HG02763 (cell line): ENCODE measurements around the gene SLC22A1.
"Not testable (repeated sequence)": the region's sequence is repeated elsewhere in the genome, so short reads cannot be mapped to it uniquely, and the experiment has no call there.

Experiments used
- ATAC-seq: cut with Tn5 transposase; IDR thresholded peaks from one replicate; pipeline ENCODE4 v1.9.1; 2021; ENCODE audit warnings: mild to moderate bottlenecking, moderate library complexity; ENCODE audit not compliant: unreplicated experiment

The SLC22A1 gene

DNA sequence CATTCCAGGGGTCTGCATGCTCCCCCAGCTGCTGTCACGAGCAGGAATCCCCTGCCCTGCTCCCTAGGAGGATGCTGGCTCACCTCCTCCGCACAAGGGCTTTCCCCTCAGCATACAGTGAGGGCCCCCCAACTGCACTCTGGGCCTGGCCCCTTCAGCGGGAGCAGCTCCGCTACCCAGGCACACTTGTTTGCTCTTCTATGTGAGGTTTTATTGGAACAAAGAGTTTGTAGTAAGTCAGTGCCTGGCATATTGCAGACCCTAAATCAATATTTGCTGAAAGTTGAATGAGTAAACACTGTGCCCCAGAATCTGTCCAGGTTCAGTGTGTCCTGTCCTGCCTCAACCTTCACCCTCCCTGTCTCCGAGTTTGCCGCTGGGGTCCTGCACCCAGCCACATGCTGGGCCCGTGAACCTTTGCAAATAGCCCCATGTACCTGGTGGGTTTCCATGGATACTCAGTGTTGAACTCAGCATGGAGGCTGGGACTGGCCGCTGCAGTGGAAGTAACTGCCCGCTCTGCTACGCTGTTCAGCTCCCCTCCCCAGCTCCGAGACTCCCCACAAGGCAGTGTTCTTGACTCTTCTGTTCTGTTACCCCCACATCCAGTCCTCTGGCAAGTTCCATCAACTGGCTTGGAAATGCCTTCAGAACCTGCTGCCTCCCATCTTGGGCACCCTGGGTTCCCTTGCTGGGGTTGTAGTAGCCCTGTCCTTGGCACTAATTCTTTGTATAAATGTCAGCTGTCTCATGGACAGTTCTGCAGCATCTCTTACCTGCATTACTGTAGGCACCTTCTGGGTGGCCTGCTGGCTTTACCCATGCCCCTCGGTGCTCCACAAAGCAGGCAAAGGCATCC, 15.7 kb downstream of the SLC22A1 start:
- no peak for ATAC-seq

DNA sequence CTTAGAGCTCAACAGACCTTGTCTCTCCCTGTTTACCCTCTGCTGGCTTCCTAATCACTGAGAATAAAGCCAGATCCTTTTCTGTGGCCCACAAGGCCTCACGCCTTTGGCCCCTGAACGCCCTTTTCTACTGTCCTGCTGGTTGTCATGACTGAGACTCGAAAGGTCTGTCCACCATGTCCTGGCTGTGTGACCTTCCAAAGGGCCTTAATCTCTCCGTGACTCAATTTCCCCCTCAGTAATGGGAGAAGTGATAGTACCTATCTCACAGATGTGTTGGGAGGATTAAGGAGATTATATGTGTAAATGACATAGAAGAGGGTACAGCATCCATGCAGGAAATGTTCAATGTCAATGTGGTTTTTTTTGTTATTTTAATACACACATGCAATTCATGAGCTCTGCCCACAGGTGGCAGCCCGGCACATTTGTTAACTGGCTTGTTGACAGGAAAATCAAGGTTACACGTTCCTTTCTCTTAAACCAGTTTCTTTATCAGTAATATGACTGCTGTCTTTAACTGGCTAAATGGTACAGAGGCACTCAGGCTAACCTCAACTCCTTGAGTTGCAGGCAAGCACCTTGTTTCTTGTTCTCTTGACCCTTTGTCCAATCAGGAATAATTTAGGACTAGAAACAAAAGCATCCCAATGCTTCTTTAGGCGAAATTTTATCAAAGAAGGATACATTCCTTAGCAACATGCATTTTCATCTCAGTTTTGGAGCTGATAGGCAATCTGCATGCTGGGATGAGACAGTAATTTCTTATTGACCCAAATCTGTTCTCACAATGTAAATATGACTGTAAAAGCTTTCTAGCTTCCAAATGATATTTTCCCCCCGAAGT, 16.6 kb downstream of the SLC22A1 start:
- ATAC-seq, result no peak

DNA sequence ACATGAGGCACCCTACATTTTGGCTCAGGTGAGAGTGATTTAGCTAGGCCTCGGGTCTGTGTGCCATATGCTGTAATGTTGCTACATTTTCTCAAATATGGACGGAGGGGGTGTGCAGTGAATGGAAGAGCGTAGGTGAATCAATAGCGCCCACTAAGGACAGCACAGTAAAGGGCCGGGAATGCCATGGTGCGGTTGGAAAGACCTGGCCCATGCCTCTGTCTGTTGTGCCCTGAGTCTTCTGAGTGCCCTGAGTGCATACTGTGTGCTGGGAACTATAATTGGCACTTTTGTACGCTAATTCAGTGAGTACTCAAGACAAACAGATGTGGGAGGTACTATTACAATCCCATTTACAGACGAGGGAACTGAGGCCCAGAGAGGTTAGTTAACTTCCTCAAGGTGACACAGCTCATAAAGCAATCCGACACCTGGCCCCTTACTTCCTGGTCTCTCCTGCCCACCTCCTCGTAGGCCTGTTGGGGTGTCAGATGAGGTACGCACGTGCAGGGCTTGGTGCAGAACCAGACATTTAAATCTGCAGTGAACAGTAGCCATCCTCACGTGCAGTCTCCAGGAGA, 17.3 kb downstream of the SLC22A1 start:
- no peak for ATAC-seq

DNA sequence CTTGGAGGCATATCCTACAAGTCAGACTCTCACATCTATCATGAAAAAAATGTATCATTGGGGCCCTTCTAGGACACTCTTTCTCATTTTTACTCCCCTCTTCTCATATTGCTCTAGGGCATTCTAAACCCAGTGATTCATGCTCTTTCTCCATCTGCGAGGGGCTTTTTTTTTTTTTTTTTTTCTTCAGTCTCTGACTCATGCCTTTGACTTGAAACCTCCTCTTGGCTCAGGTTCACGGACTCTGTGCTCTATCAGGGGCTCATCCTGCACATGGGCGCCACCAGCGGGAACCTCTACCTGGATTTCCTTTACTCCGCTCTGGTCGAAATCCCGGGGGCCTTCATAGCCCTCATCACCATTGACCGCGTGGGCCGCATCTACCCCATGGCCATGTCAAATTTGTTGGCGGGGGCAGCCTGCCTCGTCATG, 17.8 kb downstream of the SLC22A1 start:
- ATAC-seq, result no peak

DNA sequence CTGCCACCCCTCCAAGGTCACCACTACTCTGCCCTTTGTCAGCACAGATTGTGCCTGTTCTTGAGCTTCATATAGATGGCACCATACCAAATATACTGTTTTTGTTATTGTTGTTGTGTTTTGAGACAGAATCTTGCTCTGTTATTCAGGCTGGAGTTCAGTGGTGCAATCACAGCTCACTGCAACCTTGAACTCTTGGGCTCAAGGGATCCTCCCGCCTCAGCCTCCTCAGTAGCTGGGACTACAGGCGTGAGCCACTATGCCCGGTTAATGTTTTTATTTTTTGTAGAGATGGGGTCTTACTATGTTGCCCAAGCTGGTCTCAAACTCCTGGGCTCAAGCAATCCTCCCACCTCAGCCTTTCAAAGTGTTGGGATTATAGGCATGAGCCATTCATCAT, 18.9 kb downstream of the SLC22A1 start:
- not testable (repeated sequence) for ATAC-seq

DNA sequence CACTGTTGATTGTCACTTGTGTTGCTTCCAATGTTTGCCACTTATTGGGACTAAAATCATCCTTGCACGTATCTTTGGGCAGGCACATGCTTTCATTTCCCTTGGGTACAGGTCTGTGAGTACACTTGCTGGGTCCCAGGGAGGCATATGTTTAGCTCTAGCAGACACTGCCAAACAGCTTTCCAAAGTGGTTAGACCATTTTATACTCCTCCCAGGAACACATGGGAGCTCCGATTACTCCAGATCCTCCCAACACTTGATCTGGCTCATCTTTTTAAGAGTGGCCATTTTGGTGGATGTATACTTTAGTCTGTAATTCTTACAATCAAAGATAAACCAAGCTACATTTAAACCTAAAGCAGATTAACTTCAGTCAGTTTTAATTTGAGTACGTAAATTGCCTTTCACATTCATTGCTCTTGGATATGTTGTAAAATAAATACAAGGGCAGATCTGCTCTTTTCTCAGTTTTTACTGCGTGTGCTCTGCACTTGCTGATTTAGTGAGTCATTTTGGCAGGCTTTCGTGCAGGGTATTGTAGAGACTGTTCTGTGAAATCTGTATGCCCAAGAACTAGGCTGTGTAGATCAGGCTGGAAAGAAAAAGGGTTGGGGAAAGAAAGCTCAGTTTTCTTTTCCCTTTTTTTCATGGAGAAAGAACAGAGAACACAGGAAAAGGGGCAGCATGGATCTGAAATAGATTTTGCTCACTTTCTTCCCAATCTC, 19.5 kb downstream of the SLC22A1 start:
- ATAC-seq, result no peak

DNA sequence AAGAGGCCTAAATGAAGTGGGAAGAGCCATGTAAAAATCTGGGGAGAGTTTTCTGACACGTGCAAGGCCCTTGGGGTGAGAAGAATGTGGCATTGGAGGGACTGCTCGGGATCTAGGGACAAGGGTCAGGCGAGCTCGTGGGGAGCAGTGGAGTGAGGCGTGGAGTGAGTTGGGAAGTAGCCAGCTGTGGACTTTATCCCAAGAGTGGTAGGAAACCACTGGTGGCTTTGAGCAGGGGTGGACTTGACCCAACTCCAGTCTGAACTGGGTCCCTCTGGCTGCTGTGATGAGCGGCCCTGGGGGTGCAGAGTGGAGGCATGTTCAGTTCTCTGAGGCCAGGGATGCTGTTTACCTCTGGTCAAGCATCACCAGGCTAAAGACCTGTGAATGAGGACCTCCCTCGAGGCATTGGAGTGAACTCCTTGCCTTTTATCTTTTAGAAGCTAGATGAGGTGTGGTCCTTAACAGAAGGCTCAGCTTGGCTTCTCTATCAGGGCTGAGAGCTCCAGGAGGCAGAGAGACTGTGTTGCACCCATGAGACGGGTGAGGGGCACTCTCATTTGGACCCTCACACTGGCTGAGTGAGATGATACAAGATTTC, 20.6 kb downstream of the SLC22A1 start:
- no peak for ATAC-seq

DNA sequence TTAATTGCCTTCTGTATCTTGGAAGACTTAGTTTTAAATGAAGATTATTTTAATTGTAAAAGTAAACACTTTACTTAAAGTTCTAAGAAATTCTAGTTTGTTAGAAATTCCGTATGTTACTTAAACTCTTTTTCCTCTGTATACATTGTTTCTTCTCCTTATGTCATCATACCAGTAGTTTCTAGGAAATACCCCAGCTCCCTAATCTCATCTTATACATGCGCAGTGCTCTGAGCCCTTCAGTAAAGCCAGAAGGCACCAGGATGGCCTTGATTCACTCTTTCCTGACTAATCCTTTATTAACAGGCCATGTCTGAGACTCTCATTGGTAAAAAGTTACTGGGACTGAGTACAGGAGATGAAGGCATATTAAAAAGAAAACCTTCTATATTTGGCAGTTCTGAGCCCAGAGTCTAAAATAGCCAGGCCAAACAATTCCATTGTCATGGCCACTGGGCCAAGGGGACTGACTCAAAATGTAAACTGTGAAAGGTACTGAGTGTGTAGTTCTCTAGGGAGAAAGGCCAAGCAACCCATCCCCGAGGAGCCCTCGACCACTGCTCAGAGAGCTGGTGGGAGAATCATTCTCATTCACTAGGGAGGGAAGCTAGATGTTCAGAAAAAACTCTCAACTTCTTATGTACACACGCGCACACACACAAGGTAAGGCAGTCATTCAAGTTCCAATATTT, 25.0 kb downstream of the SLC22A1 start:
- no peak for ATAC-seq

DNA sequence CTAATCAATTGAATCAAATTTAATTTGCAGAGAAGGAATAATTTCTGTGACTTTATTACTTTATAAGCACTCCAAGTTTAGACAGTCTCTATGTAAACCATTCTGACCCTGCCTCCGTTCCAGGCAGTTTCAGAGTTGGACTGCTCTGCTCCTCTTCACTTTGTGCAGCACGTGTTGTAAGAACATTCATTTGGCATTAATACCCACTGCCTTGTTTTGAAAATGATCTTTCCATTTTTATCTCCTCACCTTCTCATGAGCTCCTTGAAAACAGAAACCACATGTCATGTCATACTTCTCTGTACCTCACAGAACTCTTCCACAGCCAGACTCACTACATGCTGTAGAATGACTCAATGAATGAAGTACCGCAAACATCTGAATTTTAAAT, 25.5 kb downstream of the SLC22A1 start:
- ATAC-seq, result no peak

DNA sequence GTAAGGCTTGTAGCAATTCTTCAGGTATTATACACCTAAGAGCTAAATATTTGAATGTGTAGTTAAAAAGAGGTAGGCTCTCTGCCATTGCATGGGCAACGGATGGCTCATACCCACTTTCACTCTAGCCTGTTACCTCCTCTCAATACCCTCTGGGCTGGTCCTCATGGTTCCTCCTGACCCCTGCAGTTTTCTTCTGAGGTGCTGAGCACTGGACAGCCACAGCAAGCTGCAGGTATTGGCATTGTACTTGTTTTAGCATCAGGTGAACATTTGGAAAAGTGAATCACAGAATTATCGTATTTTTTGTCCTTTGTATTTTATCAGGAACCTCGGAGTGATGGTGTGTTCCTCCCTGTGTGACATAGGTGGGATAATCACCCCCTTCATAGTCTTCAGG, 32.9 kb downstream of the SLC22A1 start:
- no peak for ATAC-seq

DNA sequence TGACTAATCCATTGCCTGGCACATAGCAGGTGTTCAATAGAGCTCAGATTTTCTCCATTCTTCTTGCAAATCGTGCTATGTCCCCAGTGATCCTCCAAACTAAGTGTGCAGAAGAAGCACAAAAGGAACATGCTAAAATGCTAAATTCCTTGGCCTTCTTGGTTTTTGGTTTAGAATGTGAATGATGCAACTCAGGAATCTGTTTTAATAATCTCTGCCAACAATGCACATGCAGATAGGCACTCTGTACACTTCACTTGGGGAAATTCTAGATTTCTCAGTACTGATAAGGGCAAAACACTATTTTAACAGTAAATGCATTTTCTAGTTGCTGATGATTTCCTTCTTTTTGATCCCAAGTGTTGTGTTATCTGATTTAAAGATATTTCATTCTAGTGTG, 35.2 kb downstream of the SLC22A1 start:
- no peak for ATAC-seq

DNA sequence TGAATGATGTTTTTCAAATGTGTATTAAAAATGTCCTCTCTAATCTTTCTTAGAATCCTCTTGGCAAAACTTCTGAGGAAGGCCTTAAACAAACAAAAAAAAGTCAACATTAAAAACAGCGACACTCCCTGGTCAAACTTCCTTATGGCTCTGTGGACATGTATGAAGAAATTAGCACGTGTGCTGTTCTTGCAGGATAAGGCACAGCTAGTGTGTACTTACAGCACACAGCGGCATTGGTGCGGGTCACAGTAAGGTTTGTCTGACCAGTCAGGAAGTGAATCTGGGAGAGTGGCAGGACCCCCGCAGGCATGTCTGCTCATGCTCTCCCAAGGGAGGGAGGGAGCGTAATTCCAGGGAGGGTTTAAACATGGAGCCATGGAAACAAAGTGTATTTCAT, 38.8 kb downstream of the SLC22A1 start:
- ATAC-seq, result no peak

DNA sequence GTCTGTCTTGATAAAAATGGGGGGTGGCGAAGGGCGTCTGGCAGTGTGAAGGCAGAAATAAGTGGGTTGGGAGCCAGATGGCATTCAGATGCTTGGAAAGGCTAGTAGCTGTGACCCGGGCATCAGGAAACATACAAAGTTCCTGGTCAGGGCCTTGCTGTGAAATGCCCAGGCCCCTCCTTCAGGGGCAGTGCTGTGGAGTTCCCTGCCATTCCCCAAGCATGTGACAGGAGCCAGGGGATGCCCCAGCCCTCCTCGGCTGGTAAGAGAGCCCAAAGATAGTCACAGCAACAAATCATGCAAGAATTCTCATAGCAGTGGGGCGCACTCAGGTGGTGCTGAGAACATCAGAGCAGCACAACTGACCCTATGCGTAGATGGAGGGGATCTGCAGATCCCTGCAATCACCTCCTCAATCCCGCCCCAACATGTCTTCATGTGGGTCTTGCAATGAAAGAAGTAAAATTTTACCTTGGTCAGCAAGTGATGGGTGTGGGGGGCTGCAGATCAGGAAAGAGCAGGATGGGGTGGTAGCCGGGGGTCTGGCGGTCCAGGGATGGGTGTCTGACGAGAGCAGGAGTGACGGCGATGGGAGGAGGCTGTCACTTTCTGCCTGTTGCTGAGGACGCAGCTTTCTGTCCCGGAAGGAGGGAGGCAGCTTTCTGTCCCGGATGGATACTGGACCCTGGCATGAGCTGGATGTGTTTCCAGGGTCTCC, 39.5 kb downstream of the SLC22A1 start:
- no peak for ATAC-seq

DNA sequence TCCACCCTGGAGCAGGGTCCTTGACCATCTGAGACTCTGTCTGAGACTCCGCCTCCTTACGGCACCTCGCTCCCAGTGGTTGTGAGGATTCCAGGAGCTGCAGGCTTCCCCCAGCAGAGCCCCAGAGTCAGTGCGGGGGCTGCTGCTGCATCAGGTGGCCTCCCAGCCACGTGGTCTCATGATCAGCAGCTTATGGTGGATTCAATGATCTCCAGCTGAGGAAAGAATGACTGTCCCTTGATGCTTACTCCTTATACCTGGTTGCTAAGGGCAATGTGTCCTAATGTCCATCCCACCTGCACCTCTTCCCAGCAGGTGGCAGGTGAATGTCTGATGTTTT, 40.0 kb downstream of the SLC22A1 start:
- no peak for ATAC-seq

DNA sequence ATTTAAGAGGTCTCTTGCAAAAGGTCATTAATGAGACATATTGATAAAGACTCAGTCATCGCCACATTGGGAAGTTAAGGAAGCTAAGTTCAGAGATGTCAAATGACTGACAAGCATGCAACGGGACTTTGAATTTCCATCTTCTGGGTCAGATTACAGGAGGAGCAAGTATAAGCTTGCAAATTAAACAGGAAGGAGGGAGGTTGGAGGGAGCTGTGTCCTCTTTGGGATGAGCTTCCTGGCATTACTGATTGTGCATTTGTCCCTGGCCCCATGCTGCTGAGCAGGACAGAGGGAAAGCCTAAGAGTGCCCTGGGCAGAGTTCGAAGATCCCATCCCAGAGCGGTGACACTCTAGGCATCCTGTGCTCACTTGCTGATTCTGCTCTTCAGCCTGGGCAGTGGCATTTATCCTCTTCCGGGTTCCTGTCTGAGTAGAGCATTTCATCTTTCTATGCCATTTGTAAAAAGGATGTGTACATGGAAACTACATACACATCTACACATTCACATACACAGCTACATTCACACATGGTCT, 40.5 kb downstream of the SLC22A1 start:
- ATAC-seq, result no peak

DNA sequence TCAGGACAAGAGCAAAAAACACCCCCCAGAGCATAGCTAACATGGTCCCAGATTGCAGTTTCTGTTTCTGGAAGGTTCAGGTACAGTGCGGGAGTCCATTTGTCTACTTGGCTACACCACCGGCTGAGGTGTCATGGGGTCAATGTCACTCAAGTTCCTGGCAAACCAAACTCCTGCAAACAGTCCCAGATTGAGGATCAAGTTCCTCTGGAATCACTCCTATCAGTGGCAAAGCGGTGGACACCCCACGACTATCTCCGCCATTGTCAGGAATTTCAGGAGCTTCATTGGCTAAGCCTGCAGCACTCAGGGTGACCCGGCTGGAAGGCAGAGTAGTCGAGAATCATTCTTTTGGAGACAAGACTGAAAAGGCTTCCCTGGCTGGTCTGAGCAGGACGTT, 41.8 kb downstream of the SLC22A1 start:
- ATAC-seq, result no peak

DNA sequence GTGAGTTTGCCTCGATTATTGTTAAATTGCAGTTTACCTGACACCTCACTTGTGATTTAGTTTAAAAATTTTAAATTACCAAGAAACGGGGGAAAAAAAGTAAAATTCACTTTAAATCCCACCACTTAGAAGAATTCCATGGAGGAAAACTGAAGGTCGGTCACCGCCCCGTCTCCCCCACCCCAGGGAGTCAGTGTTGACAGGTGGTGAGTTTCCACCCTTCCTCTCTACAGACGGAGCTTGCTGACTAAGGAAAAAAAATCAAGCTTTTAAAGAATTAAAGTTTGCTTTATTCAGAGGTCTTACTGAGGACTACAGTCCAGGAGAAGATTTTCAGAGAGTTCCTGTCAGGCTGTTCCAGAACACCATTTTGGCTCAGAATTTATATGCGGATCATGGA, 42.3 kb downstream of the SLC22A1 start:
- ATAC-seq, result no peak

DNA sequence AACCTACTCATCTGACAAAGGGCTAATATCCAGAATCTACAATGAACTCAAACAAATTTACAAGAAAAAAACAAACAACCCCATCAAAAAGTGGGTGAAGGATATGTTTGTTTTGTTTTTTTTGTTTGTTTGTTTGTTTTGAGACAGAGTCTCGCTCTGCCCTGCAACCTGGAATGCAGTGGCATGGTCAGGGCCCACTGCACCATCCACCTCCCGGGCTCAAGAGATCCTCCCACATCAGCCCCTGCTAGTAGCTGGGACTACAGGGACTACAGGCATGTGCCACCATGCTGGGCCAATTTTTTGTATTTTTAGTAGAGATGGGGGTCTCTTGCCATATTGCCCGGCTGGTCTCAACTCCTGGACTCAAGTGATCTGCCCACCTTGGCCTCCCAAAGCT, 44.3 kb downstream of the SLC22A1 start:
- not testable (repeated sequence) for ATAC-seq
